ENCODE data around the gene SPRR5. TPM values are rescaled to one million over a fixed set of nuclear protein-coding genes. Genes with fewer than 3 reads are reported as not detected.

SPRR5 gene
- total and polyA plus RNA-seq, 2 donors (not counting 3 experiments of a cell fraction or from before 2014, with no cell fraction given), result not detected

DNA sequence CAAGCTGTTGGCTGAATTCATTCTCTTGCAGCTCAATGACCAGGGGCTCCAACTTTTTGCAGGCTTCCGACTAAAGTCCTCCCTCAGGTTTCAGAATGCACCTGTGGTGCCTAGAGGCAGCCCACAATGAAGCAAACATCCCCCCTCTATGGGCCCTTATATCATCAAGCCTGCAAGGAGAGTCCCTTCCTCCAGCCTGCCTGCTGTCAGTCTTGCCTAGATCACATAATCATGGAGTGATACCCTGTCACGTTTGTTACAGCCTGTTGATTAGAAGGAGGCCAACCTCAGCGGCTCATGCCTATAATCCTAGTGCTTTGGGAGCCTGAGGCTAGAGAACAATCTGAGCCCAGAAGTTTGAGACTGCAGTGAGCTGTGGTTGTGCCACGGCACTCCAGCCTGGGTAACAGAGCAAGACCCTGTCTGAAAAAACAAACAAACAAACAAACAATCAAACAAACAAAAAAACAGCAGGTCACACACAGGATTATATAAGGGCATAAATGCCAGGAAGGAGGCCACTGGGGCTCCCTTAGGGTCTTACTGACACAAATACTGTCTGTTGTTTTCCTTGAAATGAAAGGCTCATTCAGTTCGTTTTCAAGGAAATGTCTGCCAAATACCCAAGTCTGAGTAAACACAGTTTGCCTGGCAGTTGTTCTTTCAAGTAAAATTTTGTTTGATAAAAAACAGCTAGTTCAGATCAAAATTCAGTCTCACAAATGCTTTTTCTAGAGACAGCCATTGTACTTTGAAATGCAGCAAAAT is 49.8 kb downstream of the SPRR5 start:
- H3K4me1 ChIP-seq (ENCODE audit: control insufficient read depth, extremely low read depth, insufficient read depth, low read length), result no peaks in the 10 kb centered on the region
- POLR2A ChIA-PET, result no interaction called here
- H3K4me3 ChIP-seq (replicated peaks in 1 of 3; ENCODE audit: insufficient read depth in 1 of 3, low read depth in 1 of 3, low read length in 3 of 3), result no peak overlapping the region
- intact Hi-C loops (cut with micrococcal nuclease), result no loop called here
- no peaks in the 10 kb centered on the region for H3K9me1 ChIP-seq (replicated peaks; ENCODE audit: control insufficient read depth, extremely low read depth, insufficient read depth, low read length)
- dilution Hi-C loops (cut with MboI; ENCODE audit: extremely low pct_ligation_motif_present, low sequenced_read_pairs), result no loop called here
- DNase-seq (ENCODE audit: low read depth, low spot score) (no peak), FAIRE-seq (no peak)
- H2AFZ ChIP-seq (ENCODE audit: low read depth, low read length), result no peak overlapping the region
- no peak overlapping the region for H3K27ac ChIP-seq (ENCODE audit: insufficient read depth, low read depth, low read length)
- H3K9me3 ChIP-seq (replicated peaks; ENCODE audit: control insufficient read depth, insufficient read depth, low read length), result no peaks in the 10 kb centered on the region
- CTCF ChIA-PET, result no interaction called here
- H3K9ac ChIP-seq (replicated peaks; ENCODE audit: extremely low read depth, insufficient read depth, low read length), result no peak overlapping the region
- no peak overlapping the region for H3K4me2 ChIP-seq (ENCODE audit: insufficient read depth, low read length)
- TF ChIP-seq POLR2AphosphoS5 (IDR thresholded peaks at IDR 0.05; ENCODE audit: insufficient read depth, low read depth, low read length), result no peak
- TF ChIP-seq GATA2 (IDR thresholded peaks at IDR 0.05; ENCODE audit: insufficient read depth, insufficient read length, low read depth, low read length), result no peak
- no peak for TF ChIP-seq POLR2A (IDR thresholded peaks at IDR 0.05; ENCODE audit: low read depth, low read length)
- no peak for TF ChIP-seq FOS (IDR thresholded peaks at IDR 0.05; ENCODE audit: borderline replicate concordance, insufficient read depth, low read length)
- H3K79me2 ChIP-seq (ENCODE audit: control insufficient read depth, insufficient read depth, low read length), result no peaks in the 10 kb centered on the region
- H3K27me3 ChIP-seq (ENCODE audit: control insufficient read depth in 2 of 2, insufficient read depth in 2 of 2, low read length in 2 of 2), result no peaks in the 10 kb centered on the region
- H3K36me3 ChIP-seq (ENCODE audit: control insufficient read depth in 2 of 2, extremely low read depth in 1 of 2, insufficient read depth in 2 of 2, low read length in 2 of 2), result no peaks in the 10 kb centered on the region
- no peaks in the 10 kb centered on the region for H4K20me1 ChIP-seq (replicated peaks; ENCODE audit: control insufficient read depth, extremely low read depth, insufficient read depth, low read length)
- no TSS peak for BruUV-seq (replicated peaks)

GRCh38 chr1:152997901-152998300 is 50.9 kb downstream of the SPRR5 start:
- H3K79me2 ChIP-seq (ENCODE audit: control insufficient read depth, insufficient read depth, low read length), result no peaks in the 10 kb centered on the region
- TF ChIP-seq, protein P1, sequence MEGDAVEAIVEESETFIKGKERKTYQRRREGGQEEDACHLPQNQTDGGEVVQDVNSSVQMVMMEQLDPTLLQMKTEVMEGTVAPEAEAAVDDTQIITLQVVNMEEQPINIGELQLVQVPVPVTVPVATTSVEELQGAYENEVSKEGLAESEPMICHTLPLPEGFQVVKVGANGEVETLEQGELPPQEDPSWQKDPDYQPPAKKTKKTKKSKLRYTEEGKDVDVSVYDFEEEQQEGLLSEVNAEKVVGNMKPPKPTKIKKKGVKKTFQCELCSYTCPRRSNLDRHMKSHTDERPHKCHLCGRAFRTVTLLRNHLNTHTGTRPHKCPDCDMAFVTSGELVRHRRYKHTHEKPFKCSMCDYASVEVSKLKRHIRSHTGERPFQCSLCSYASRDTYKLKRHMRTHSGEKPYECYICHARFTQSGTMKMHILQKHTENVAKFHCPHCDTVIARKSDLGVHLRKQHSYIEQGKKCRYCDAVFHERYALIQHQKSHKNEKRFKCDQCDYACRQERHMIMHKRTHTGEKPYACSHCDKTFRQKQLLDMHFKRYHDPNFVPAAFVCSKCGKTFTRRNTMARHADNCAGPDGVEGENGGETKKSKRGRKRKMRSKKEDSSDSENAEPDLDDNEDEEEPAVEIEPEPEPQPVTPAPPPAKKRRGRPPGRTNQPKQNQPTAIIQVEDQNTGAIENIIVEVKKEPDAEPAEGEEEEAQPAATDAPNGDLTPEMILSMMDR (IDR thresholded peaks at IDR 0.05; ENCODE audit: extremely low read depth in 1 of 2, insufficient read depth in 1 of 2, low read depth in 1 of 2, low read length in 2 of 2), result no peak
- TF ChIP-seq, protein P2, sequence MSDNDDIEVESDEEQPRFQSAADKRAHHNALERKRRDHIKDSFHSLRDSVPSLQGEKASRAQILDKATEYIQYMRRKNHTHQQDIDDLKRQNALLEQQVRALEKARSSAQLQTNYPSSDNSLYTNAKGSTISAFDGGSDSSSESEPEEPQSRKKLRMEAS (IDR thresholded peaks at IDR 0.05; ENCODE audit: insufficient read depth, insufficient read length), result no peak
- TF ChIP-seq FOS (IDR thresholded peaks at IDR 0.05; ENCODE audit: borderline replicate concordance, insufficient read depth, low read length) (no peak), JUN (IDR thresholded peaks at IDR 0.05; ENCODE audit: borderline replicate concordance, insufficient read depth, insufficient read length, low read depth) (no peak), MYC (IDR thresholded peaks at IDR 0.05; ENCODE audit: low read depth, low read length) (no peak), EZH2 (IDR thresholded peaks at IDR 0.05; ENCODE audit: borderline replicate concordance, low read depth, low read length, severe bottlenecking) (no peak), GATA2 (IDR thresholded peaks at IDR 0.05; ENCODE audit: insufficient read depth, insufficient read length, low read depth, low read length) (no peak), POLR2AphosphoS5 (IDR thresholded peaks at IDR 0.05; ENCODE audit: insufficient read depth, low read depth, low read length) (no peak), POLR2A (IDR thresholded peaks at IDR 0.05; ENCODE audit: low read depth, low read length) (no peak)
- no peaks in the 10 kb centered on the region for H3K4me1 ChIP-seq (ENCODE audit: control insufficient read depth, extremely low read depth, insufficient read depth, low read length)
- no TSS peak for BruUV-seq (replicated peaks)
- H4K20me1 ChIP-seq (replicated peaks; ENCODE audit: control insufficient read depth, extremely low read depth, insufficient read depth, low read length), result no peaks in the 10 kb centered on the region
- no peaks in the 10 kb centered on the region for H3K27me3 ChIP-seq (ENCODE audit: control insufficient read depth in 2 of 2, insufficient read depth in 2 of 2, low read length in 2 of 2)
- no peaks in the 10 kb centered on the region for H3K9me1 ChIP-seq (replicated peaks; ENCODE audit: control insufficient read depth, extremely low read depth, insufficient read depth, low read length)
- H3K4me2 ChIP-seq (ENCODE audit: insufficient read depth, low read length), result no peak overlapping the region
- ChIA-PET POLR2A (no interaction called here), CTCF (no interaction called here)
- H3K9ac ChIP-seq (replicated peaks; ENCODE audit: extremely low read depth, insufficient read depth, low read length), result no peak overlapping the region
- dilution Hi-C loops (cut with MboI; ENCODE audit: extremely low pct_ligation_motif_present, low sequenced_read_pairs), result no loop called here
- no peak for DNase-seq (ENCODE audit: low read depth, low spot score)
- no peak overlapping the region for H2AFZ ChIP-seq (ENCODE audit: low read depth, low read length)
- H3K36me3 ChIP-seq (ENCODE audit: control insufficient read depth in 2 of 2, extremely low read depth in 1 of 2, insufficient read depth in 2 of 2, low read length in 2 of 2), result no peaks in the 10 kb centered on the region
- intact Hi-C loops (cut with micrococcal nuclease), result no loop called here
- H3K9me3 ChIP-seq (replicated peaks; ENCODE audit: control insufficient read depth, insufficient read depth, low read length), result no peaks in the 10 kb centered on the region
- H3K4me3 ChIP-seq (replicated peaks in 1 of 3; ENCODE audit: insufficient read depth in 1 of 3, low read depth in 1 of 3, low read length in 3 of 3), result no peak overlapping the region
- no peak overlapping the region for H3K27ac ChIP-seq (ENCODE audit: insufficient read depth, low read depth, low read length)
- FAIRE-seq, result no peak

Measured in endothelial cell of umbilical vein (primary cell).